Measurements from ENCODE around the gene TOPBP1.

- TF ChIP-seq, protein P1, sequence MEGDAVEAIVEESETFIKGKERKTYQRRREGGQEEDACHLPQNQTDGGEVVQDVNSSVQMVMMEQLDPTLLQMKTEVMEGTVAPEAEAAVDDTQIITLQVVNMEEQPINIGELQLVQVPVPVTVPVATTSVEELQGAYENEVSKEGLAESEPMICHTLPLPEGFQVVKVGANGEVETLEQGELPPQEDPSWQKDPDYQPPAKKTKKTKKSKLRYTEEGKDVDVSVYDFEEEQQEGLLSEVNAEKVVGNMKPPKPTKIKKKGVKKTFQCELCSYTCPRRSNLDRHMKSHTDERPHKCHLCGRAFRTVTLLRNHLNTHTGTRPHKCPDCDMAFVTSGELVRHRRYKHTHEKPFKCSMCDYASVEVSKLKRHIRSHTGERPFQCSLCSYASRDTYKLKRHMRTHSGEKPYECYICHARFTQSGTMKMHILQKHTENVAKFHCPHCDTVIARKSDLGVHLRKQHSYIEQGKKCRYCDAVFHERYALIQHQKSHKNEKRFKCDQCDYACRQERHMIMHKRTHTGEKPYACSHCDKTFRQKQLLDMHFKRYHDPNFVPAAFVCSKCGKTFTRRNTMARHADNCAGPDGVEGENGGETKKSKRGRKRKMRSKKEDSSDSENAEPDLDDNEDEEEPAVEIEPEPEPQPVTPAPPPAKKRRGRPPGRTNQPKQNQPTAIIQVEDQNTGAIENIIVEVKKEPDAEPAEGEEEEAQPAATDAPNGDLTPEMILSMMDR (IDR thresholded peaks at IDR 0.05; ENCODE audit: poor library complexity), result no peak
- no peak for TF ChIP-seq EZH2 (IDR thresholded peaks at IDR 0.05; ENCODE audit: borderline replicate concordance)
These were observed 93.3 kb downstream of the TOPBP1 start for GRCh38 chr3:133568294-133569014.
